C4-2B (cell line): ENCODE data around the gene STX5.

Source experiments
- CTCF ChIP-seq: fragments of 450-650 bp; conservative IDR thresholded peaks from 2 replicates; pipeline ENCODE4 v1.5.1; 2017; ENCODE audit warnings: mild to moderate bottlenecking
- ZFX ChIP-seq: fragments of 450-650 bp; IDR thresholded peaks from 2 replicates; pipeline ENCODE4 v1.6.1; 2017

DNA sequence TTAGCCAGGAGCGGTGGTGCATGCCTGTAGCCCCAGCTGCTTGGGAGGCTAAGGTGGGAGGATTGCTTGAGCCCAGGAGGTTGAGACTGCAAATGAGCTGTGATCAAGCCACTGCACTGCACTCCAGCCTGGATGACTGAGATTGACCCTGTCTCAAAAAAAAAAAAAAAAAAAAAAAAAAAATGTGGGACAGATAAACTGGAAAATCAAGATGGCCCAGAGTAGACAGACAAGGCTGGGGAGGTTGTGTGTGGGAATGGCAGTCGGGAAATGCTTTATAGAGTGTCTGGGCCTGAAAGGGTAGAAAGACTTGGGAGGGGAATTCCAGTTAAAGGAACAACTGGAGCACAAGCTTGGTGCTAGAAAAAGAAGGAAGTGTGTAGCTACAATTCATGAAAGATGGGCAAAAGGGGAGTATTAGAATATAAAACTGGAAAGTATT, 25.7 kb upstream of the STX5 start:
- TF ChIP-seq CTCF (no peak), ZFX (no peak)
